Left forelimb (tissue), 1 donor: ENCODE results near the gene CACTIN.

Experiments
- DNase-seq: peaks from one replicate; pipeline ENCODE4 v3.0.0-alpha.2; 2018; ENCODE audit warnings: low spot score

CACTIN gene

GRCh38 chr19:3565139-3565538 lies 61.5 kb downstream of the CACTIN start:
- DNase-seq: no peak

GRCh38 chr19:3563709-3564524 lies 62.7 kb downstream of the CACTIN start:
- DNase-seq: no peak
